GM21723 (cell line): Measurements from ENCODE around the gene SLC30A7.
A peak's percentile ranks its signal among the peaks of the same experiment; 100 is the strongest.

Experiments
- ATAC-seq: cut with Tn5 transposase; IDR thresholded peaks from one replicate; pipeline ENCODE4 v1.9.1; 2021; ENCODE audit warnings: mild to moderate bottlenecking, moderate library complexity; ENCODE audit not compliant: unreplicated experiment

The SLC30A7 gene

GRCh38 chr1:101022294-101022693 is 126.4 kb downstream of the SLC30A7 start:
- no peak for ATAC-seq

GRCh38 chr1:101025283-101025656 is 129.4 kb downstream of the SLC30A7 start:
- ATAC-seq, result peak; percentile 34

GRCh38 chr1:101025657-101026429 is 130.0 kb downstream of the SLC30A7 start, which contains the start of gene DPH5:
DPH5 (minus strand) TSS chr1:101025784; CDS start chr1:101025443, 341 bp downstream.
- ATAC-seq, result peak; percentile 85

- ATAC-seq, result no peak
Observed at GRCh38 chr1:101026430-101026788, 130.5 kb downstream of the SLC30A7 start.

- no peak for ATAC-seq
Observed at GRCh38 chr1:101027194-101027772, 131.4 kb downstream of the SLC30A7 start.

- ATAC-seq, result no peak
Observed at GRCh38 chr1:101028466-101028865, 132.6 kb downstream of the SLC30A7 start.

- no peak for ATAC-seq
Observed at GRCh38 chr1:101029184-101029583, 133.3 kb downstream of the SLC30A7 start.

GRCh38 chr1:101030881-101031280 is 135.0 kb downstream of the SLC30A7 start:
- ATAC-seq, result no peak
